ENCODE measurements around the gene OR1E1.
"Not testable (repeated sequence)": the region's sequence is repeated elsewhere in the genome, so short reads cannot be mapped to it uniquely, and the experiment has no call there.

OR1E1 gene

DNA sequence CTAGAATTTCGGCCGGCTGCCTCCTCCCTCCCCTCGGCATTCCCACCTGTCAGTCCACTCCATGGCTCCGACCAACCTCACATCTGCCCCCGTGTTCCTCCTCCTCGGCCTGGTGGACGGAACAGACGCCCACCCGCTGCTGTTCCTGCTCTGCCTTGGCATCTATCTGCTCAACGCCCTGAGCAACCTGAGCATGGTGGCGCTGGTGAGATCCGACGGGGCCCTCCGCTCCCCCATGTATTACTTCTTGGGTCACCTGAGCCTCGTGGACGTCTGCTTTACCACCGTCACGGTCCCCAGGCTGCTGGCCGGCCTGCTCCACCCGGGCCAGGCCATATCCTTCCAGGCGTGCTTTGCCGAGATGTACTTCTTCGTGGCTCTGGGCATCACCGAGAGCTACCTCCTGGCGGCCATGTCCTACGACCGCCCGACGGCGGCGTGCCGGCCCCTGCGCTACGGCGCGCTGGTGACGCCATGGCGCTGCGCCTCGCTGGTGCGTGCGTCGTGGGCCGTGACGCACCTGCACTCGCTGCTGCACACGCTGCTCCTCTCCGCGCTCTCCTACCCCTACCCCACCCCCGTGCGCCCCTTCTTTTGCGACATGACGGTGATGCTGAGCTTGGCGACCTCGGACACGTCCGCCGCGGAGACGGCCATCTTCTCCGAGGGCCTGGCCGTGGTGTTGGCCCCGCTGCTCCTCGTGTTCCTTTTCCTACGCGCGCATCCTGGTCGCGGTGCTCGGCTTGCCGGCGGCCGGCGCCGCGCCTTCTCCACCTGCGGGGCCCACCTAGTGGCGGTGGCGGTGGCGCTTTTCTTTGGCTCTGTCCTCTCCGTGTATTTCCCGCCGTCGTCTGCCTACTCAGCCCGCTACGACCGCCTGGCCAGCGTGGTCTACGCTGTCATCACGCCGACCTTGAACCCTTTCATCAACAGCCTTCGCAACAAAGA lies 12.1 kb downstream of the OR1E1 start, which contains the start of gene OR3A2:
Gene OR3A2 (minus strand): TSS at position 440 of the 948 bp plus-strand sequence.
- no peak for DNase-seq (ENCODE audit: extremely low spot score)
- no peak for TF ChIP-seq CTBP1 (IDR thresholded peaks at IDR 0.05; ENCODE audit: borderline replicate concordance)
- no peak for TF ChIP-seq SUZ12 (IDR thresholded peaks at IDR 0.05)
- no peak for TF ChIP-seq FOXA1 (IDR thresholded peaks at IDR 0.05)
- no peak for TF ChIP-seq SP1 (IDR thresholded peaks at IDR 0.05)
- ChIA-PET POLR2A (no interaction called here), CTCF (no interaction called here)

- CTCF ChIA-PET = no interaction called here
- no peak for TF ChIP-seq SUZ12 (IDR thresholded peaks at IDR 0.05)
- TF ChIP-seq FOXM1 (IDR thresholded peaks at IDR 0.05; ENCODE audit: borderline replicate concordance) = no peak
- TF ChIP-seq ZNF384 (IDR thresholded peaks at IDR 0.05) = no peak
- no peak for TF ChIP-seq NFRKB (IDR thresholded peaks at IDR 0.05)
- no peak for TF ChIP-seq PKNOX1 (IDR thresholded peaks at IDR 0.05)
- POLR2A ChIA-PET = no interaction called here
- no peak for DNase-seq (ENCODE audit: extremely low spot score)
Observed at GRCh38 chr17:3381957-3382356, 16.3 kb downstream of the OR1E1 start.

DNA sequence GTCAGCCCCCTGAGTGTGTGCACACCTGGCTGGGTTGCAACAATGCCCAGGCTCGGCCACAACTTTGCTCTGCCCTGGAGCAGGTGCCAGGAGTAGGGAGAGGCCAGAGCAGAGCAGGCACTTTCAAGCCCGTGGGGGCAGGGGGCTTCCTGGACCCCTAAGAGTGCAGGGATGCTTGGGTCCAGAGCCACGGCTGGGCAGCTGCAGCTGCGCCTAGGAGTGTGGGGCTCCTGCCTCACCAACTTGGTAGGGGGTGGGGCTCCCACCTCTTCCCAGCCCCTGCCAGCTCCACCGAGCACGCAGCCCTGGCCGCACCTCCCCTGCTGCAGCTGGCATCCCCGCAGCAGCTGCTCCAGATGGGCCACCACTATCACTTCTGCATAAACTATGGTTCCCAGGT lies 19.9 kb downstream of the OR1E1 start:
- ChIA-PET CTCF (no interaction called here), POLR2A (no interaction called here)
- TF ChIP-seq PKNOX1 (IDR thresholded peaks at IDR 0.05) (no peak), FOXA1 (IDR thresholded peaks at IDR 0.05) (no peak), FOXK2 (IDR thresholded peaks at IDR 0.05) (no peak), TARDBP (IDR thresholded peaks at IDR 0.05) (no peak), SP1 (IDR thresholded peaks at IDR 0.05) (no peak), BHLHE40 (IDR thresholded peaks at IDR 0.05; ENCODE audit: borderline replicate concordance) (no peak), ARNT (IDR thresholded peaks at IDR 0.05) (no peak), CTBP1 (IDR thresholded peaks at IDR 0.05; ENCODE audit: borderline replicate concordance) (no peak), ZNF384 (IDR thresholded peaks at IDR 0.05) (no peak), L3MBTL2 (conservative IDR thresholded peaks at IDR 0.05) (no peak), HDGF (IDR thresholded peaks at IDR 0.05; ENCODE audit: borderline replicate concordance) (no peak), SUZ12 (IDR thresholded peaks at IDR 0.05) (no peak), FOXM1 (IDR thresholded peaks at IDR 0.05; ENCODE audit: borderline replicate concordance) (no peak), LEF1 (IDR thresholded peaks at IDR 0.05; ENCODE audit: borderline replicate concordance) (no peak), NFRKB (IDR thresholded peaks at IDR 0.05) (no peak), ELF4 (IDR thresholded peaks at IDR 0.05) (no peak)
- DNase-seq (ENCODE audit: extremely low spot score) = no peak

GRCh38 chr17:3371167-3371566 lies 27.0 kb downstream of the OR1E1 start:
- DNase-seq (ENCODE audit: extremely low spot score); POLR2A ChIA-PET; CTCF ChIA-PET: not testable (repeated sequence)

All from HEK293T (cell line).